ENCODE data around the gene ERC2.

The ERC2 gene

GRCh38 chr3:55467099-55467498 lies 1001.2 kb downstream of the ERC2 start:
- H3K9me3 ChIP-seq (ENCODE audit: severe bottlenecking) = no peaks in the 10 kb centered on the region
- DNase-seq = no peak
- no peak overlapping the region for H3K27ac ChIP-seq
- H3K36me3 ChIP-seq = no peaks in the 10 kb centered on the region
- H3K4me3 ChIP-seq (ENCODE audit: low read depth, low read length) = no peak overlapping the region
- no peak for TF ChIP-seq CTCF (IDR thresholded peaks at IDR 0.05; ENCODE audit: low read depth, low read length)
- no peaks in the 10 kb centered on the region for H3K27me3 ChIP-seq (ENCODE audit: insufficient read depth, low read depth, severe bottlenecking)

GRCh38 chr3:55466526-55466925 lies 1001.7 kb downstream of the ERC2 start:
- no peak overlapping the region for H3K4me3 ChIP-seq (ENCODE audit: low read depth, low read length)
- no peaks in the 10 kb centered on the region for H3K27me3 ChIP-seq (ENCODE audit: insufficient read depth, low read depth, severe bottlenecking)
- H3K27ac ChIP-seq = no peak overlapping the region
- no peak for TF ChIP-seq CTCF (IDR thresholded peaks at IDR 0.05; ENCODE audit: low read depth, low read length)
- H3K36me3 ChIP-seq = no peaks in the 10 kb centered on the region
- no peak for DNase-seq
- H3K9me3 ChIP-seq (ENCODE audit: severe bottlenecking) = no peaks in the 10 kb centered on the region

GRCh38 chr3:55461896-55462295 lies 1006.4 kb downstream of the ERC2 start:
- no peak for TF ChIP-seq CTCF (IDR thresholded peaks at IDR 0.05; ENCODE audit: low read depth, low read length)
- no peaks in the 10 kb centered on the region for H3K36me3 ChIP-seq
- no peak overlapping the region for H3K4me3 ChIP-seq (ENCODE audit: low read depth, low read length)
- H3K9me3 ChIP-seq (ENCODE audit: severe bottlenecking) = no peaks in the 10 kb centered on the region
- DNase-seq = no peak
- no peaks in the 10 kb centered on the region for H3K27me3 ChIP-seq (ENCODE audit: insufficient read depth, low read depth, severe bottlenecking)
- no peak overlapping the region for H3K27ac ChIP-seq

GRCh38 chr3:55459838-55460237 lies 1008.4 kb downstream of the ERC2 start:
- Histone ChIP-seq H3K36me3 (no peaks in the 10 kb centered on the region), H3K27me3 (ENCODE audit: insufficient read depth, low read depth, severe bottlenecking) (no peaks in the 10 kb centered on the region), H3K27ac (no peak overlapping the region), H3K9me3 (ENCODE audit: severe bottlenecking) (no peaks in the 10 kb centered on the region), H3K4me3 (ENCODE audit: low read depth, low read length) (no peak overlapping the region)
- no peak for DNase-seq
- no peak for TF ChIP-seq CTCF (IDR thresholded peaks at IDR 0.05; ENCODE audit: low read depth, low read length)

Measured in WERI-Rb-1 (cell line).